K562 (cell line): ENCODE results near the gene XPA. TPM values are rescaled to one million over a fixed set of nuclear protein-coding genes. Genes with fewer than 3 reads are reported as not detected.

Experiments
- ASH1L ChIP-seq: fragments of 450-650 bp; IDR thresholded peaks from 2 replicates; pipeline ENCODE4 v1.6.1; 2018; ENCODE audit warnings: borderline replicate concordance, mild to moderate bottlenecking, low read depth; ENCODE audit not compliant: partially characterized antibody
- CBX1 ChIP-seq: sonication (generic); IDR thresholded peaks from 2 replicates; pipeline ENCODE4 v1.6.1; 2016; ENCODE audit warnings: antibody characterized with exemption, low read depth, mild to moderate bottlenecking
- FOXP1 ChIP-seq: sonication (generic); formaldehyde crosslinking; IDR thresholded peaks from 2 replicates; pipeline ENCODE4 v1.8.0; 2022; ENCODE audit warnings: mild to moderate bottlenecking, missing genetic modification reagents
- HMGN3 ChIP-seq: IDR thresholded peaks from 2 replicates; pipeline ENCODE4 v1.6.1; 2011; ENCODE audit warnings: borderline replicate concordance, low read depth, mild to moderate bottlenecking, mixed read lengths, low read length; ENCODE audit not compliant: insufficient read length; ENCODE audit errors: extremely low read depth
- KLF10 ChIP-seq: fragments of 250-450 bp; sonication (Bioruptor Pico); IDR thresholded peaks from 2 replicates; pipeline ENCODE4 v1.6.1; 2021; ENCODE audit warnings: matching md5 sums
- MED1 ChIP-seq: sonication (generic); formaldehyde crosslinking; IDR thresholded peaks from 2 replicates; pipeline ENCODE4 v1.8.1; 2023; ENCODE audit warnings: missing genetic modification reagents, borderline replicate concordance
- NFATC3 ChIP-seq: fragments of 450-650 bp; IDR thresholded peaks from 2 replicates; pipeline ENCODE4 v1.6.1; 2017; ENCODE audit warnings: mild to moderate bottlenecking
- NFRKB ChIP-seq: fragments of 450-650 bp; IDR thresholded peaks from 2 replicates; pipeline ENCODE4 v1.6.1; 2016; ENCODE audit warnings: low read depth
- POLR2G ChIP-seq: fragments of 200-400 bp; formaldehyde crosslinking; IDR thresholded peaks from 2 replicates; pipeline ENCODE4 v1.6.1; 2017; ENCODE audit warnings: low read depth, mild to moderate bottlenecking, antibody characterized with exemption, low read length, moderate library complexity
- PTBP1 ChIP-seq: fragments of 200-400 bp; formaldehyde crosslinking; IDR thresholded peaks from 2 replicates; pipeline ENCODE4 v1.6.1; 2017; ENCODE audit warnings: low read depth, low read length
- RBFOX2 ChIP-seq: fragments of 200-400 bp; formaldehyde crosslinking; IDR thresholded peaks from 2 replicates; pipeline ENCODE4 v1.6.1; 2017; ENCODE audit warnings: low read depth, mild to moderate bottlenecking, low read length, moderate library complexity
- SRSF1 ChIP-seq: fragments of 200-400 bp; formaldehyde crosslinking; IDR thresholded peaks from 2 replicates; pipeline ENCODE4 v1.6.1; 2017; ENCODE audit warnings: mild to moderate bottlenecking, low read depth, low read length, moderate library complexity
- ZBTB1 ChIP-seq: sonication (generic); formaldehyde crosslinking; IDR thresholded peaks from 2 replicates; pipeline ENCODE4 v1.8.1; 2023; ENCODE audit warnings: missing genetic modification reagents, low read depth, mild to moderate bottlenecking, borderline replicate concordance
- ZFP1 ChIP-seq: fragments of 450-650 bp; formaldehyde crosslinking; IDR thresholded peaks from 2 replicates; pipeline ENCODE4 v1.4.0; 2020; ENCODE audit warnings: mild to moderate bottlenecking, mixed read lengths
- ZNF3 ChIP-seq: fragments of 250-450 bp; sonication (Bioruptor Pico); IDR thresholded peaks from 2 replicates; pipeline ENCODE4 v1.5.0; 2021; ENCODE audit warnings: mild to moderate bottlenecking, moderate library complexity
- ZNF586 ChIP-seq: fragments of 450-650 bp; formaldehyde crosslinking; conservative IDR thresholded peaks from 2 replicates; pipeline ENCODE4 v1.4.0; 2020; ENCODE audit warnings: mild to moderate bottlenecking, moderate library complexity
- ZNF76 ChIP-seq: fragments of 250-450 bp; sonication (Bioruptor Pico); IDR thresholded peaks from 2 replicates; pipeline ENCODE4 v1.4.0; 2020; ENCODE audit warnings: mild to moderate bottlenecking, moderate library complexity, borderline replicate concordance
- polyA plus RNA-seq, 8 experiments: library from polyadenylated mRNA; depleted of rRNA in 4 of 8; stranded (reverse) in 5 of 8; unstranded in 3 of 8; fragments of >200 nt; fragmentation: Nextera tagmentation in 2 of 8; fragmentation: Illumina TruSeq in 1 of 8; extraction: Ambion mirVana in 2 of 8; extraction: Trizol in 1 of 8; gene quantifications; 2 replicates each; pipeline versions ENCODE4 v1.2.1 to v1.2.3, GENCODE V29; 2011 to 2014; ENCODE audit warnings: inconsistent platforms in 1 of 8, missing spikeins in 1 of 8
- total RNA-seq, 7 experiments: library from RNA; depleted of rRNA in 6 of 7; stranded (reverse); fragments of >200 nt in 6 of 7; fragmentation: Illumina TruSeq in 2 of 7; extraction: Trizol in 2 of 7; gene quantifications; 2 replicates each; pipeline versions ENCODE4 v1.2.1 to v1.2.3, GENCODE V29; 2011 to 2021; ENCODE audit warnings: low replicate concordance in 1 of 7
- TF ChIP-seq, protein P1 (sequence below): IDR thresholded peaks from 2 replicates; pipeline ENCODE4 v1.6.1; 2011; ENCODE audit not compliant: insufficient read length; ENCODE audit errors: extremely low read depth
- TF ChIP-seq, protein P2 (sequence below): fragments of 250-450 bp; sonication (Bioruptor Pico); IDR thresholded peaks from 2 replicates; pipeline ENCODE4 v1.8.0; 2022; ENCODE audit warnings: inconsistent platforms, mild to moderate bottlenecking, moderate library complexity, borderline replicate concordance
- TF ChIP-seq, protein P3 (sequence below): fragments of 450-650 bp; formaldehyde crosslinking; IDR thresholded peaks from 2 replicates; pipeline ENCODE4 v1.4.0; 2020; ENCODE audit warnings: mild to moderate bottlenecking, moderate library complexity

Gene XPA
- total and polyA plus RNA-seq, 9 of the 15 experiments (the other 6 are each of a cell fraction or from before 2014, with no cell fraction given) = 5.1 to 18.2 (median 14.1) TPM

DNA sequence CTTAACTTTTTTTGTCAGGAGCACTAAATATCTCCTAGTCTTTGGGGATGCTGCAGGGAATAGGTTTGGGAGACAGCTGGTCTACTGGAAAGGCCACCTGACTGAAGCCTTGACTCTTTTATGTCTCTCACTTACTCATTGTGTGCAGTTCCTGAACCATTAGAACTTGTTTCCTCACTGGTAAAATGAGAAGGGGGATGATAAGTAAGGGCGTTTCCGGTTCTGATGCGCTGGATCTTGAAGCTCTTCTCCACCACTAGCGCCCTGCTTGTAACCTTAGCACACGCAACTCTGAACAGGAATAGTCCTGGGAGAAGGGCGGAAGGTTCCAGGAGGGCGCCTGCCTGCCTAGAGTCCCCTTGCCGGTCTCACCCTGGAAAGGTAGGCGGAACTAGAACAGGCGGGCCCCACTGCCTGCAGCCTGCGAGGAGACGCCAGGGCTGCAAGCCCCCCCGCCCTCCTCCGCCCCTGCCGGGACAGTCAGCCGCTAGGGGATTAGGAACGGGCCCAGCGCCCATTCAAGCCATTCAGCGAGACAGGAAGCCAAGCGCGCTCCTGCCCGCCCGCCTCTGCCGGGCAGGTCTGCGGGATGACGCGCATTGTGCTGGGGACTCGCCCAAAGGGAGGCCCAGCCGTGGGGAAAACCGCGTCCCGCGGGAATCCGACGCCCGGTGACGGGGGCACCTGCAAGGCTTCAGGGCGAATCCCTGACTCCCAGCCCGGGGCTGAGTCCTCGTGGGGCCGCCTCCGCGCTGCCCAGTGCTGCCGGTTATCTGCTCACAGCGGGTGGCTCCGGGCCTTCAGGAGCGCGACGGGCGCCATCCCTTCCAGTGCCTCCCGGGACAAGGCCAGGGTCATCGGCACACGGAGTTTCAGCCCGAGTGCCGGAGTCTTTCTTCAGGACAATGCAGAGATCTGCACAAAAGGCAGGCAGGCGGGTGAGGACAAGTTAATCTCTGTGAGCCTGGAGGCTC, 44.0 kb upstream of the XPA start (continued):
- TF ChIP-seq, protein P1, sequence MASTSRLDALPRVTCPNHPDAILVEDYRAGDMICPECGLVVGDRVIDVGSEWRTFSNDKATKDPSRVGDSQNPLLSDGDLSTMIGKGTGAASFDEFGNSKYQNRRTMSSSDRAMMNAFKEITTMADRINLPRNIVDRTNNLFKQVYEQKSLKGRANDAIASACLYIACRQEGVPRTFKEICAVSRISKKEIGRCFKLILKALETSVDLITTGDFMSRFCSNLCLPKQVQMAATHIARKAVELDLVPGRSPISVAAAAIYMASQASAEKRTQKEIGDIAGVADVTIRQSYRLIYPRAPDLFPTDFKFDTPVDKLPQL = no peak
- TF ChIP-seq, protein P2, sequence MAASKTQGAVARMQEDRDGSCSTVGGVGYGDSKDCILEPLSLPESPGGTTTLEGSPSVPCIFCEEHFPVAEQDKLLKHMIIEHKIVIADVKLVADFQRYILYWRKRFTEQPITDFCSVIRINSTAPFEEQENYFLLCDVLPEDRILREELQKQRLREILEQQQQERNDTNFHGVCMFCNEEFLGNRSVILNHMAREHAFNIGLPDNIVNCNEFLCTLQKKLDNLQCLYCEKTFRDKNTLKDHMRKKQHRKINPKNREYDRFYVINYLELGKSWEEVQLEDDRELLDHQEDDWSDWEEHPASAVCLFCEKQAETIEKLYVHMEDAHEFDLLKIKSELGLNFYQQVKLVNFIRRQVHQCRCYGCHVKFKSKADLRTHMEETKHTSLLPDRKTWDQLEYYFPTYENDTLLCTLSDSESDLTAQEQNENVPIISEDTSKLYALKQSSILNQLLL = no peak
- TF ChIP-seq, protein P3, sequence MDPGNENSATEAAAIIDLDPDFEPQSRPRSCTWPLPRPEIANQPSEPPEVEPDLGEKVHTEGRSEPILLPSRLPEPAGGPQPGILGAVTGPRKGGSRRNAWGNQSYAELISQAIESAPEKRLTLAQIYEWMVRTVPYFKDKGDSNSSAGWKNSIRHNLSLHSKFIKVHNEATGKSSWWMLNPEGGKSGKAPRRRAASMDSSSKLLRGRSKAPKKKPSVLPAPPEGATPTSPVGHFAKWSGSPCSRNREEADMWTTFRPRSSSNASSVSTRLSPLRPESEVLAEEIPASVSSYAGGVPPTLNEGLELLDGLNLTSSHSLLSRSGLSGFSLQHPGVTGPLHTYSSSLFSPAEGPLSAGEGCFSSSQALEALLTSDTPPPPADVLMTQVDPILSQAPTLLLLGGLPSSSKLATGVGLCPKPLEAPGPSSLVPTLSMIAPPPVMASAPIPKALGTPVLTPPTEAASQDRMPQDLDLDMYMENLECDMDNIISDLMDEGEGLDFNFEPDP = no peak
- no peak for TF ChIP-seq FOXP1 (CRISPR knock-in tag)
- no peak for TF ChIP-seq PTBP1
- TF ChIP-seq NFRKB = no peak
- TF ChIP-seq ZNF586 = no peak
- peak; percentile 71 for TF ChIP-seq POLR2G
- TF ChIP-seq ASH1L = no peak
- no peak for TF ChIP-seq ZNF3 (CRISPR knock-in tag)
- TF ChIP-seq HMGN3 = peak; percentile 55
- no peak for TF ChIP-seq ZBTB1
- TF ChIP-seq MED1 (CRISPR knock-in tag) = no peak
- peak; percentile 50 for TF ChIP-seq RBFOX2
- no peak for TF ChIP-seq ZNF76 (CRISPR knock-in tag)
- no peak for TF ChIP-seq ZFP1
- no peak for TF ChIP-seq KLF10
- no peak for TF ChIP-seq CBX1
- no peak for TF ChIP-seq SRSF1
- TF ChIP-seq NFATC3 = no peak
